ENCODE measurements around the gene KIF2C. TPM values are rescaled to one million over a fixed set of nuclear protein-coding genes. Genes with fewer than 3 reads are reported as not detected.
"Not testable (repeated sequence)": the region's sequence is repeated elsewhere in the genome, so short reads cannot be mapped to it uniquely, and the experiment has no call there.

Gene KIF2C
- 18.5 and 27.1 TPM in 2 replicates for total RNA-seq (2012; rRNA removed)

DNA sequence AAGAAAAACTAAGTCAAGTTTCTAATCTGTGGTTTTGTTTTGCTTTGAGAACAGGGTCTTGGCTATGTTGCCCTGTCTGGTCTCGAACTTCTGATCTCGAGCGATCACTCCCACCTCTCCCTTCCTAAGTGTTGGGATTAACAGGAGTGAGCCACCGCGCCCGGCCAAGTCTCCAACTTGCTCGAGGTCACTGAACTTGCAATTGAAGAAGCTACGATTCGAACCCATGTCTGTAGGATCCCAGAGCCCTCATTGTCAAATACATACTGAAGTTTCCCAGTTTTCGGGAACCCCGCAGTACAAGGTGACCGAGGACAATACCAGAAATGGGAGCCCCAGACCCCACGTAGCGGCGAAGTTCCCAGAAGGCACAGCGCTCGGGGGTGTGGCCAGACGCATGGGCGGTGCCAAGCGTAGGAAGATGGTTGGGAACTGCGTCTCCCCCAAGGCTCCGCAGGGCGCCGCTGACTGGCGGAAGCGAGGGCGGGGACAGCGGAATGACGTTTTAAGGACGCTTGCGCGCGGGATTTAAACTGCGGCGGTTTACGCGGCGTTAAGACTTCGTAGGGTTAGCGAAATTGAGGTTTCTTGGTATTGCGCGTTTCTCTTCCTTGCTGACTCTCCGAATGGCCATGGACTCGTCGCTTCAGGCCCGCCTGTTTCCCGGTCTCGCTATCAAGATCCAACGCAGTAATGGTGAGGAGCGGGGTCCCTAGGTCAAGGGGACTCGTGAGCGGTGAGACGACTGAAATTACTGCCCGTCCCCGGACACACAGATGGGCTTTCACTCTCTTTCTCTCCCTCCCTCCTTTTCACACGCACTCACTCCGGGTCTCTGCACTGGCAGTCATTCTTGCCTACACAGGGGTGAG lies at the start of gene KIF2C:
KIF2C (plus strand) TSS at position 531 of the 872 bp plus-strand sequence; CDS start at position 627, 96 bp downstream.
- Histone ChIP-seq H3K9me3 (replicated peaks; ENCODE audit: low read length) (no peaks in the 10 kb centered on the region), H3K36me3 (ENCODE audit: insufficient read depth, low read length) (peaks cover 6% of the 10 kb centered on the region), H3K4me2 (ENCODE audit: low read length) (peak within 1 kb of the TSS; percentile 90), H3K27me3 (ENCODE audit: control insufficient read depth, insufficient read depth, low read length) (no peaks in the 10 kb centered on the region), H3K4me3 (ENCODE audit: low read length) (peak within 1 kb of the TSS; percentile 81), H3K4me1 (ENCODE audit: control insufficient read depth, insufficient read depth, low read length) (peaks cover 20% of the 10 kb centered on the region), H3K9ac (ENCODE audit: low read depth, low read length) (peak within 1 kb of the TSS; percentile 87)

DNA sequence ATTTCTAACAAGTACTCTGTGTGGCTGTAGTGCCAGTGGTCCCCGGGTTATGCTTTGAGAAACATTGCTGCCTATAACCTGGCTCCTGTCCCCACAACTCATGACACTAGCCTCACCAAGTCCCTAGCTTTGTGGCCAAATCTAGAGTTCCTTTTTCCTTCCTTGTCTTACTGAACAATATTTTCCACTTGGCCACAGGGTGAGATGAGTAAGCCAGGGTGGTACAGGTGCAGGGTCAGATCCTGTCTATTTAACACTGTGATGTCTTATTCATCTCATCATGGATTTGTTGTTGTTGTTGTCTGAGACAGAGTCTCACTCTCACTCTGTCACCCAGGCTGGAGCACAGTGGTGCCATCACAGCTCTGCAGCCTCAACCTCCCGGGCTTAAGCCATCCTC lies 46.5 kb upstream of the KIF2C start:
- Histone ChIP-seq H3K4me3 (ENCODE audit: low read length) (no peak overlapping the region), H3K4me1 (ENCODE audit: control insufficient read depth, insufficient read depth, low read length) (no peaks in the 10 kb centered on the region), H3K9ac (ENCODE audit: low read depth, low read length) (no peak overlapping the region), H3K4me2 (ENCODE audit: low read length) (no peak overlapping the region), H3K27me3 (ENCODE audit: control insufficient read depth, insufficient read depth, low read length) (peaks cover 24% of the 10 kb centered on the region), H3K9me3 (replicated peaks; ENCODE audit: low read length) (no peaks in the 10 kb centered on the region), H3K36me3 (ENCODE audit: insufficient read depth, low read length) (no peaks in the 10 kb centered on the region)

DNA sequence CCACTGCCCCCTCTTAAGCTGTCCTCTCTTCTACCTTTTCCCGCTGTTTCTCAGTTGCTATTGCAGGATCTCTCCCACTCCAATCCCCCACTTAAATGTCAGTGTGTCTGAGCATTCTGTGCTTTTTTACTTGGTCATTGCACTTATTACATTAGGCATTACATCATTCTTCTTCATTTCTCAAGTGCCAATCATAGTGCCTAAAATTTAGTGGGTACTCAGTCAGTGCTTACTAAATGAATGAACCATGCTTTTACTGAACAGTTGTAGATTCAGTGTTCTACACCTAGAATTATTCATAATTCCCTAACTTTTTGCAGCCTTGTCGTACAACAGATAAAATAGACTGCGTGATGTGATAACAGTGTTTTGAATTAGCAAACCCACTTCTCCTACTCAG lies 45.7 kb upstream of the KIF2C start:
- H3K36me3 ChIP-seq (ENCODE audit: insufficient read depth, low read length) = no peaks in the 10 kb centered on the region
- H3K9me3 ChIP-seq (replicated peaks; ENCODE audit: low read length) = no peaks in the 10 kb centered on the region
- no peaks in the 10 kb centered on the region for H3K4me1 ChIP-seq (ENCODE audit: control insufficient read depth, insufficient read depth, low read length)
- H3K9ac ChIP-seq (ENCODE audit: low read depth, low read length) = no peak overlapping the region
- H3K4me2 ChIP-seq (ENCODE audit: low read length) = no peak overlapping the region
- H3K4me3 ChIP-seq (ENCODE audit: low read length) = no peak overlapping the region
- peaks cover 23% of the 10 kb centered on the region for H3K27me3 ChIP-seq (ENCODE audit: control insufficient read depth, insufficient read depth, low read length)

DNA sequence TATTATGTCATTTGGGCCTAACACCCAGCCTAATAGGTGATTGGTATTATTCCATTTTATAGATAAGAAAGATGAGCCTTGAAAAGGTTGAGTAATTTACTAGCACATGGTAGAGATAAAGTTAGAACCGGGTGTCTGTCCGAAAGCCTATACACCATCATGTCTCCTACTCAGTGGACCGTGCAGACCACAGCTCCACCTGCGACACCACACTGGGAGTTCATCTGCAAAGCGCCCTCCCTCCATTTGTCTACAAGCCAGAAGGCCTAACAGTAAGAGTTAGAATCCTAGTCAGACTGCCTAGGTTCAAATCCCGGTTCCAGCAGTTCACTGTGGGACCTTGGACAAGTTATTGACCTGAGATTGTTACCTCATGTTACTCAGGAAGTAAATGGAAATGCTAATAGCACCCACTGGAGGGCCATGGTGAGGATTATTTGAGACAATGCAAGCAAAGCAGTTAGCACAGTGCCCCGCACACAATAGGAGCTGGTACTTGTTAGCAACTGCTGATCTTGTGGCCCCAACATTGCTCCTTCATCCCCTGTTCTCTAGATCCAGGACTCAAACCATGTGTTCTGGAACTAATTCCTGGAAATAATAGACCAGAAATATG lies 44.7 kb upstream of the KIF2C start:
- no peak overlapping the region for H3K4me3 ChIP-seq (ENCODE audit: low read length)
- H3K9ac ChIP-seq (ENCODE audit: low read depth, low read length) = no peak overlapping the region
- no peaks in the 10 kb centered on the region for H3K4me1 ChIP-seq (ENCODE audit: control insufficient read depth, insufficient read depth, low read length)
- no peaks in the 10 kb centered on the region for H3K9me3 ChIP-seq (replicated peaks; ENCODE audit: low read length)
- no peaks in the 10 kb centered on the region for H3K36me3 ChIP-seq (ENCODE audit: insufficient read depth, low read length)
- peaks cover 23% of the 10 kb centered on the region for H3K27me3 ChIP-seq (ENCODE audit: control insufficient read depth, insufficient read depth, low read length)
- H3K4me2 ChIP-seq (ENCODE audit: low read length) = no peak overlapping the region

DNA sequence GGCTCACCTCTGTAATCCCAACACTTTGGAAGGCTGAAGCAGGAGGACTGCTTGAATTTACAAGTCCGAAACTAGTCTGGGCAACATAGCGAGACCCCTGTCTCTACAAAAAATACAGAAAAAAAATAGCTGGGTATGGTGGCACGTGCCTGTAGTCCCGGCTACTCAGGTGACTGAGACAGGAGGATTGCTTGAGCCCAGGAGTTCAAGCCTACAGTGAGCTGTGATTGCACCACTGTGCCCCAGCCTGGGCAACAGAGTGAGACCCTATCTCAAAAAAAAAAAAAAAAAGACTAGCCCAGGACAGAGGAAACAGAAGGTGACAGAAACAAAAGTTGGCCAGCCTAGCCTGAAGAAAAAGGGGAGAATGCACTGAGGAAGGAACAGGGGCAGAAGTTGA lies 44.0 kb upstream of the KIF2C start:
- Histone ChIP-seq H3K4me3 (ENCODE audit: low read length) (no peak overlapping the region), H3K9me3 (replicated peaks; ENCODE audit: low read length) (no peaks in the 10 kb centered on the region), H3K4me1 (ENCODE audit: control insufficient read depth, insufficient read depth, low read length) (no peaks in the 10 kb centered on the region), H3K4me2 (ENCODE audit: low read length) (no peak overlapping the region), H3K9ac (ENCODE audit: low read depth, low read length) (no peak overlapping the region), H3K27me3 (ENCODE audit: control insufficient read depth, insufficient read depth, low read length) (peaks cover 23% of the 10 kb centered on the region), H3K36me3 (ENCODE audit: insufficient read depth, low read length) (no peaks in the 10 kb centered on the region)

DNA sequence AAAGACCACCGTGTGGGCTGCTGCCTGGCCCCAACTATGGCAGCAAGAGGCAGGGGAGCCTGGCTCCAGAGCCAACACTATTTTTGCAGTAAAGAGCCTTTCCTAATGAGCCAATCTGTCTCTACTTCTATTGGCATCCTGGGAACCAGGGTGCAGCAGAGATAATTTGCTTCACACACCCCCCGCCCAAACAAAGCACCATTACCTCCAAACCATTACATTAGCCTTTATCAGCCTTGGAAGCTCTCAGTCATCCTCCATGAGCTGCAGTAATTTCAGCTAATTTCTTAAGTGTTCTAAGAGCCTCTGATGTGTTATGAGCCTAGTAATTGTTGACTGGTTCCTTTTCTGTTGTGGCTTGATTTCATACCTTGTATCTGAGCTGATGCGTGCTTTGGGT lies 43.5 kb upstream of the KIF2C start:
- no peak overlapping the region for H3K4me2 ChIP-seq (ENCODE audit: low read length)
- no peaks in the 10 kb centered on the region for H3K36me3 ChIP-seq (ENCODE audit: insufficient read depth, low read length)
- no peaks in the 10 kb centered on the region for H3K9me3 ChIP-seq (replicated peaks; ENCODE audit: low read length)
- no peaks in the 10 kb centered on the region for H3K4me1 ChIP-seq (ENCODE audit: control insufficient read depth, insufficient read depth, low read length)
- peaks cover 23% of the 10 kb centered on the region for H3K27me3 ChIP-seq (ENCODE audit: control insufficient read depth, insufficient read depth, low read length)
- no peak overlapping the region for H3K4me3 ChIP-seq (ENCODE audit: low read length)
- no peak overlapping the region for H3K9ac ChIP-seq (ENCODE audit: low read depth, low read length)

DNA sequence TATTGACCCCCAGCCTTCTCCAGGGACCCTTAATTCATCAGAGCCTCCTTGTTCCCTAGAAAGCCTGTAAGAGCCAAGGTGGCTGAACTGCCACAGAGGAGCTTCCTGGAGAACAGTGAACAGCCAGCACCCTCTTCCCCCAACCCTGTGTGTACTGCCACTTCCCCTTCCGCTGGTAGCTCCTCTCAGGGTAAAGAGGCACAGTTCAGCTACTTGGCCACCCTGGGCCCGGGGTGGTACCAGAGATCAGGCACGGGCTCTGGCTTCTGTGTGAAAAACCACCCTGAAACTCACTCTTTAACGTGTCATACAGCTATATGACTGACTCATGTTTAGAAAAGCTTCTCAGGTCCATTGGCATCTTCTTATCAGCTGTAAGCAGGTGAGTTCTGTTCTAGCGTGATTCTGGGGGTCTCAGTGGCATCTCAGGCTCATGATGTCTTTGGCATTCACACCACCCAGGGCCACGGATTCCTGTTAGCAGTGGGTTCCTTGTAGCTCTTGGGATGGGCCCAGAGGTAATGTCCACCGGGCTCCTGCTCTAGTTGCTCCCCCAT lies 42.8 kb upstream of the KIF2C start:
- no peaks in the 10 kb centered on the region for H3K9me3 ChIP-seq (replicated peaks; ENCODE audit: low read length)
- no peak overlapping the region for H3K9ac ChIP-seq (ENCODE audit: low read depth, low read length)
- H3K27me3 ChIP-seq (ENCODE audit: control insufficient read depth, insufficient read depth, low read length) = peaks cover 15% of the 10 kb centered on the region
- H3K4me2 ChIP-seq (ENCODE audit: low read length) = no peak overlapping the region
- H3K4me3 ChIP-seq (ENCODE audit: low read length) = no peak overlapping the region
- no peaks in the 10 kb centered on the region for H3K4me1 ChIP-seq (ENCODE audit: control insufficient read depth, insufficient read depth, low read length)
- H3K36me3 ChIP-seq (ENCODE audit: insufficient read depth, low read length) = no peaks in the 10 kb centered on the region

DNA sequence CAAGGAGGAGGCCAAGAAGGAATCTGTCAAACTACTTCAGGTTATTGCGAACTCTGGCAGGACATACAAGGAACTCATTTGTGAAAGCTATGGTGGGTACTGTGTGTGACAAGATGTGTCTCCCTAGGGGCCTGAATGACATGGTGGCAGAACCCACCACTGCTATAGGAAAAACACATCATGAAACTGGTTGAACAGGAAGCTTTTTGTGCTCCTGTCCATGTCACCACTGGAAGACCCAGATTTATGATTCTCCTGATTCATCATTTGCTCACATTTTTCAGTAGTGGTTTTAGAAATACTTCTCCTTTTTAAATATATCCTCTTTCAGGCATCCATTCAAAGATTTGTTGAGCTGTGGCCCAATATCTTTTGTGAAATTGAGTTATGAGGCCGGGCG lies 41.5 kb upstream of the KIF2C start:
- Histone ChIP-seq H3K4me1 (ENCODE audit: control insufficient read depth, insufficient read depth, low read length) (no peaks in the 10 kb centered on the region), H3K4me3 (ENCODE audit: low read length) (no peak overlapping the region), H3K27me3 (ENCODE audit: control insufficient read depth, insufficient read depth, low read length) (peaks cover 14% of the 10 kb centered on the region), H3K9ac (ENCODE audit: low read depth, low read length) (no peak overlapping the region), H3K36me3 (ENCODE audit: insufficient read depth, low read length) (no peaks in the 10 kb centered on the region), H3K4me2 (ENCODE audit: low read length) (no peak overlapping the region), H3K9me3 (replicated peaks; ENCODE audit: low read length) (no peaks in the 10 kb centered on the region)

DNA sequence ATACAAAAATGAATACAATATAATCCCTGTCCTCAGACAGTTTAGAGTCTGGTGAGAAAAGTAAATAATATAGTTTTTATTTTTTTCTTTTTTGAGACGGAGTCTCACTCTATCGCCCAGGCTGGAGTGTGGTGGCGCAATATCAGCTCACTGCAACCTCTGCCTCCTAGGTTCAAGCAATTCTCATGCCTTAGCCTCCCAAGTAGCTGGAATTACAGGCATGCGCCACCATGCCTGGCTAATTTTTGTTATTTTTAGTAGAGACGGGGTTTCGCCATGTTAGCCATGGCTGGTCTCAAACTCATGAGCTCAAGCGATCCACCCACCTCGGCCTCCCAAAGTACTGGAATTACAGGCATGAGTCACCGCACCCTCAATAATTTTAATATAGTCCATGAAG lies 40.3 kb upstream of the KIF2C start:
- peaks cover 14% of the 10 kb centered on the region for H3K27me3 ChIP-seq (ENCODE audit: control insufficient read depth, insufficient read depth, low read length)
- H3K4me2 ChIP-seq (ENCODE audit: low read length); H3K36me3 ChIP-seq (ENCODE audit: insufficient read depth, low read length); H3K9me3 ChIP-seq (replicated peaks; ENCODE audit: low read length); H3K9ac ChIP-seq (ENCODE audit: low read depth, low read length); H3K4me3 ChIP-seq (ENCODE audit: low read length); H3K4me1 ChIP-seq (ENCODE audit: control insufficient read depth, insufficient read depth, low read length): not testable (repeated sequence)

DNA sequence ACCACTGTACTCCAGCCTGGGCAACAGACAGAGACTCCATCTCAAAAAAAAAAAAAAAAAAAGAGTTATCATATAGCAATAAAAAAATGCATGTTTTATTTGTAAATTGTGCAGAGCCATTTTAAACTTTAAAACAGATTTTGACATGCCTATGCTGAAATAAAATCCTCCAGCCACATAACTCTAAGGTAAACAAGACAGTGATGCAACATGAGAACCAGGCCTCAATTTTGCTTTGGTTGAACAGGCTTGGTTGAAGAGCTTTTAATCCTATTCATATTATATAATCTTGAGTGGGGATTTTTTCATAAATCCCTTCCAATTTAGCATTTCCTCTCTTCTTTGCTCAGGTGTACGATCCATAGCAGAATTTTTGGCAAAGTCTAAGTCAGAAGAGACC lies 39.1 kb upstream of the KIF2C start:
- H3K4me3 ChIP-seq (ENCODE audit: low read length) = no peak overlapping the region
- no peak overlapping the region for H3K9ac ChIP-seq (ENCODE audit: low read depth, low read length)
- H3K36me3 ChIP-seq (ENCODE audit: insufficient read depth, low read length) = no peaks in the 10 kb centered on the region
- peaks cover 14% of the 10 kb centered on the region for H3K27me3 ChIP-seq (ENCODE audit: control insufficient read depth, insufficient read depth, low read length)
- no peaks in the 10 kb centered on the region for H3K9me3 ChIP-seq (replicated peaks; ENCODE audit: low read length)
- no peaks in the 10 kb centered on the region for H3K4me1 ChIP-seq (ENCODE audit: control insufficient read depth, insufficient read depth, low read length)
- H3K4me2 ChIP-seq (ENCODE audit: low read length) = no peak overlapping the region

DNA sequence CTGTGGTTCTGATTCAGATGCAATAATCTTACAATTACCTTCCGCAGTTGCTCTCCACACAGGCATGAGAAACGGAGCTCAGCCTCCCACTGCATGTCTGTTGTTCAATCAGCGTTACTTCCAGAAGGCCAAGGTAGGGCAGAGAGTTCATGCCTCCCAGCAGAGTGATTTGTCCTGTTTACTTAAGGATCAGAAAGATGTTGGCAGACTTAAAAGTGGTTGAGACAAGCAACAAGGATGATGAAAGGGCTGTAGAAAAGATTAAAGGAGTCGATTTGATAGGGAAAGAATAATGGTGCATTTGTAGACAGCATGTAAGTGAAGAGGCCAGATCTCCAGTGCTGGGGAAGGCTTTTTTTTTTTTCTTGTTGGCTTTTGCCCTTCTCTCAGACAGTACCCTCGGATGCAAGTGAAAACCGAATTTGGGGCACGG lies 38.5 kb upstream of the KIF2C start:
- Histone ChIP-seq H3K9ac (ENCODE audit: low read depth, low read length) (no peak overlapping the region), H3K4me3 (ENCODE audit: low read length) (no peak overlapping the region), H3K36me3 (ENCODE audit: insufficient read depth, low read length) (no peaks in the 10 kb centered on the region), H3K4me2 (ENCODE audit: low read length) (no peak overlapping the region), H3K9me3 (replicated peaks; ENCODE audit: low read length) (no peaks in the 10 kb centered on the region), H3K4me1 (ENCODE audit: control insufficient read depth, insufficient read depth, low read length) (no peaks in the 10 kb centered on the region), H3K27me3 (ENCODE audit: control insufficient read depth, insufficient read depth, low read length) (peaks cover 10% of the 10 kb centered on the region)

Measured in skeletal muscle satellite cell (primary cell).